WI38 (cell line): ENCODE results near the gene ICAM3.
A peak's percentile ranks its signal among the peaks of the same experiment; 100 is the strongest.

ENCODE experiments used
- H3K4me3 ChIP-seq: 2 replicates; pipeline ENCODE4 v1.5.1; 2011; ENCODE audit warnings: low read depth, mild to moderate bottlenecking, control low read depth, low read length
- TF ChIP-seq, protein P1 (sequence below): IDR thresholded peaks from 2 replicates; pipeline ENCODE4 v1.5.1; 2012; ENCODE audit warnings: low read depth, mild to moderate bottlenecking, control low read depth, low read length

The ICAM3 gene

DNA sequence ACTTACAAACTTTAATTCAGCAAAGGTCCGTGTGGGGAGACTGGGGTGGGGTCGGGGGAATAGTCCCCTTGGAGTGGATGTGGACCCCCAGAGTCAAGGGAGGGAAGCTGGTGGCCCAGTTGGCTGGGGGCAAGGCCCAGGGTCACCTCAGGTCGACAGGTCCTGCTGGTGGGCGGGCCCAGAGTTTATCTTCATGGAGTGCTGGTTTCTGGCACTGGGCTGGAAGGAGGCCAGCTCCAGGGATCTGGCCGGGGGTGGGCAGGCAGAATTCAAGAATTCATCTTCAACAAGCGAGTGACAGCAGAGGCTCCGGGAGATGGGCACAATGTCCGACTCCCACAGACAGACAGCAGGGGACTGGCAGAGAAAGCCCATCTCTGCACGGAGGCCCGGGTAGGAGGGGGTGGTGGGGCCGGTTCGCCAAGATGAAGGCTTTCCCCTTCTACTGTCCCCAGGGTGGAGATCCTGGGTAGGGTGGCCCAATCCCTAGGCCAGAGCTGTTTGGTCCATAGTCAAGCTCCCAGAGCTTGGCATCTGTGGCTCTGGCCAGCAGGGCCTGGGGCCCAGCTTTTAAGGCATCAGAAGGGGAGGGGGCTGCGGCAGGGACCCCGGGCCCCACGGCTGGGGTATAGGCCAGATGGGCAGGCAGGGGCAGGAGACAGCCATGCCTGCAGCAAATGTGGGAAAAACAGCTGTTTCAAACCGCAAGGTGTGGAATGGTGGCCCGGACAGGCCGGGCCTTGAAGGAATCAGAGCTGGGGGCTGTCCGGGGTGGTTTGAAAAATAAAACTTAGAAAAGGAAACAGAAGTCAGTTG lies 23.0 kb downstream of the ICAM3 start:
- TF ChIP-seq, protein P1, sequence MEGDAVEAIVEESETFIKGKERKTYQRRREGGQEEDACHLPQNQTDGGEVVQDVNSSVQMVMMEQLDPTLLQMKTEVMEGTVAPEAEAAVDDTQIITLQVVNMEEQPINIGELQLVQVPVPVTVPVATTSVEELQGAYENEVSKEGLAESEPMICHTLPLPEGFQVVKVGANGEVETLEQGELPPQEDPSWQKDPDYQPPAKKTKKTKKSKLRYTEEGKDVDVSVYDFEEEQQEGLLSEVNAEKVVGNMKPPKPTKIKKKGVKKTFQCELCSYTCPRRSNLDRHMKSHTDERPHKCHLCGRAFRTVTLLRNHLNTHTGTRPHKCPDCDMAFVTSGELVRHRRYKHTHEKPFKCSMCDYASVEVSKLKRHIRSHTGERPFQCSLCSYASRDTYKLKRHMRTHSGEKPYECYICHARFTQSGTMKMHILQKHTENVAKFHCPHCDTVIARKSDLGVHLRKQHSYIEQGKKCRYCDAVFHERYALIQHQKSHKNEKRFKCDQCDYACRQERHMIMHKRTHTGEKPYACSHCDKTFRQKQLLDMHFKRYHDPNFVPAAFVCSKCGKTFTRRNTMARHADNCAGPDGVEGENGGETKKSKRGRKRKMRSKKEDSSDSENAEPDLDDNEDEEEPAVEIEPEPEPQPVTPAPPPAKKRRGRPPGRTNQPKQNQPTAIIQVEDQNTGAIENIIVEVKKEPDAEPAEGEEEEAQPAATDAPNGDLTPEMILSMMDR, result no peak
- no peak overlapping the region; the same call in 1 of the 2 replicates for H3K4me3 ChIP-seq

DNA sequence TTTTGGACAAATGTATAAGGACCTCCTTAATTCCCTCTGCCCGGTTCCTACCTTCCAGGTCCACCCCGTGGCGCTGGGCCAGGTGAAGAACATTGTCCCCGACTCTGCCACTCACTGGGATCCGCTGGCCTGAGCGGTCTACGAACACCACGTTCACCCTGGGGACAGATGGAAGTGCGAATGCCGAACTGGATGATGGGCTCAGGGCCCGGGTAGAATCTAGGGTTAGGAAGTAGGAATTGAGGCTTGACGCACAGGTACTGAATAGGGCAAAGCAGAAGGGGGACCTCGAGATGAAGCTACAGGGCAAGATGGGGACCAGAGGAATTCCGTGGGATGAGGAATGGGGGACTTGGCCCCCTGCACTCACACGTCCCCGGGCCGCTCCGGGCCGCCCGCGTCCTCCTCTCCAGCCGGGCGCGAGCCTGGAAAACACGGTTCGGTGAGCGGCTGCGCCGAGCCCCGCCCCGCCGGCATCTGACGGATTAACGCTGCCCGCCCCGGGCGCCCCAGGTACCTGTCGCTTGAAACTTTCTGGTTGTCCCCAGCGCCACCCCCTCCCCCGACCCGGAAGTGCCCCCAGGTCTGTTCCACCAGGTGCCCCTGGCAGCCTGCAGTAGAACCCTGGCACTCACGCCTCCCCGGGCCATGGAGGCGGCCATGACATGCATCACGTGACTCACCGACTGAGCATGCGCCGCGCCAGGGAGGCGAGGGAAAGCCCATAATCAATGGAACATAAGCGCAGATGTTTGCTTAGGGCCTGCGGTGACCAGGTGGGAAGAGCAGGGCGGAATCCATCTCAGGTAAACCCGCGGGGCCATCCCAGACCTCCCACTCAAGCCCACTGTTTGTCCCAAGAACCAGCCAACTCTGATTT lies 23.8 kb downstream of the ICAM3 start, which contains the start of gene FDX2:
Gene FDX2 (minus strand): TSS at position 681 of the 880 bp plus-strand sequence. CDS start 19 bp downstream, at position 662.
- TF ChIP-seq, protein P1, result no peak
- H3K4me3 ChIP-seq, result peak within 1 kb of the TSS; percentile 77

DNA sequence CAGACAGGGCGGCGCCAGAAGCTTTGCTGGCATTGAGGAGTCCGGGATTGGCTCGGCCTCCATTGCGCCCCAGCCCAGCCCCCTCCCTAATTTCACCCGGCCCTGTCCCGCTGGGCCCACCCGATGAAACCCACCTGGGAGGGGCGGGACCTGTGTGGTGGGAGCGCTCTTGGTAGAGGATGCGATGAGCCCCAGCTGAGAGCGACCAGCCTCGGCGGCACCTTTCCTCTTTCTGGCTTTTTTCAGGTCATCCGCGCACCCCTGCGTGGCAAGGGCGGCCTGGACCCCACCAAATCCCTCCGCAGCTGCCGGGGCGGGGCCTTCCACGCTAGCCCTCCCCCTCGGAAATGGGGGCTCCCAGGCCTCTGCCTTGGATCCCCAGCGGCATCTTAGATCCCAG lies 30.0 kb downstream of the ICAM3 start, which contains the start of gene ZGLP1:
Gene ZGLP1 (minus strand): TSS at position 393 of the 400 bp plus-strand sequence.
- no peak within 1 kb of the TSS for H3K4me3 ChIP-seq
- TF ChIP-seq, protein P1, result no peak

DNA sequence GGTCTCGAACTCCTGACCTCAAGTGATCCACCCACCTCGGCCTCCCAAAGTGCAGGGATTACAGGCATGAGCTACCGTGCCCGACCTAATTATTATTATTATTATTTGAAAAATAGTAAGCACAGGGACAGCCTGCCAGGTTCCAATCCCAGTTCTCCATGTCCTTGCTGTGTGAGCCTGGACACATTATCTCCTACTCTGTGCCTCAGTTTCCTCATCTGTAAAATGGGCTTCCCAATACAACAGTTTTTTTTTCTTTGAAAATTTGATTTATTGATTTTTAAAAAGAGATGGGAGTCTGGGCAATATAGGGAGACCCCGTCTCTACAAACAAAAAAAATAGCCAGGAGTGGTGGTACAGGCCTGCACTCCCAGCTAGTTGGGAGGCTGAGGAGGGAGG lies 33.1 kb downstream of the ICAM3 start:
- H3K4me3 ChIP-seq, result no peak overlapping the region
- TF ChIP-seq, protein P1, result no peak

- TF ChIP-seq, protein P1, result no peak
- H3K4me3 ChIP-seq, result no peak overlapping the region
These were observed 34.2 kb downstream of the ICAM3 start for GRCh38 chr19:10305139-10305806.

DNA sequence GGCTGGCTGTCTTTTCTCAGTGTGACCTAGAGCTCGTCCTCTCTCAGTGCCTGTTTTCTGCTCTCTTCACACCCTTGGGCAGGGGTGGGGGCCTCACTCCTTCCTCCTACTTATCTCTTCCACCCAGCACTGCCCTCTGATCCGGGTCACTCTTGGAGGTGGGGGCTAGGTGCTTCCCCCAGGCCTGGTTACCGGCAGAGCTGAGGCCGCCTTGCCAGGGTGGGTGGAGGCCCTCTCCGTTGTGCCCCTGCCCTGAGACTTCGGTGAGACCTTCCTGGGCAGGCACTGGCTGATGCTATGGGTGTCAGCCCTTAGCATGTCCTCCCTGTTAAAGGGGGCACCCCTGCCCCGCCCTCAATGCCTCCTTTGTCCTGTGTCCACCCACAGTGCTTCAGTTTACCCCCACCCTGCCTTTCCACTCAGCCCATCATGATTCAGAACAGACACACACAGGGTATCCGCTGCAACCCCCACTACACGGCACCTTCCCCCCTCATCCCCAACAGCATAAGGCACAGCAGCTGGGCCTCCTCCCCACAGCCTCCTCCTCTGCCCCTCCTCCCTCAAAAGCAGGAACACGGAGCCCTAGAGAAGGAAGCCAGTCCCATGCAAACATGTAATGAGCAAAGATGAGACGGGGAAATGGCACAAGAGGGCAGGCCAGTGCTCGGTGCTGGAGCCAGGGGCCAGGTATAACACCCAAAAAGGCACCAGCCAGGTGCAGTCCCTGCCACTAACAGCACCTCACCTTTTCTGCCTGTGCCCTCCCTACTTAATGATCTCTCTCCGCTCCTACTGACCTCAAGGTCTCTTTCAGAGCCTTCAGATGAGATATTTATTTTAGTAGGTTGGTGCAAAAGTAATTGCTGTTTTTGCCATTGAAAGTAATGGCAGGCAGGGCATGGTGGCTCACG lies 39.6 kb downstream of the ICAM3 start:
- no peak overlapping the region for H3K4me3 ChIP-seq
- TF ChIP-seq, protein P1, result no peak
